HG02588 (cell line): Measurements from ENCODE around the gene SOX8.
"Not testable (repeated sequence)": the region's sequence is repeated elsewhere in the genome, so short reads cannot be mapped to it uniquely, and the experiment has no call there.

Experiments
- ATAC-seq: cut with Tn5 transposase; IDR thresholded peaks from one replicate; pipeline ENCODE4 v1.9.1; 2021; ENCODE audit warnings: mild to moderate bottlenecking, moderate library complexity; ENCODE audit not compliant: unreplicated experiment

Gene SOX8

DNA sequence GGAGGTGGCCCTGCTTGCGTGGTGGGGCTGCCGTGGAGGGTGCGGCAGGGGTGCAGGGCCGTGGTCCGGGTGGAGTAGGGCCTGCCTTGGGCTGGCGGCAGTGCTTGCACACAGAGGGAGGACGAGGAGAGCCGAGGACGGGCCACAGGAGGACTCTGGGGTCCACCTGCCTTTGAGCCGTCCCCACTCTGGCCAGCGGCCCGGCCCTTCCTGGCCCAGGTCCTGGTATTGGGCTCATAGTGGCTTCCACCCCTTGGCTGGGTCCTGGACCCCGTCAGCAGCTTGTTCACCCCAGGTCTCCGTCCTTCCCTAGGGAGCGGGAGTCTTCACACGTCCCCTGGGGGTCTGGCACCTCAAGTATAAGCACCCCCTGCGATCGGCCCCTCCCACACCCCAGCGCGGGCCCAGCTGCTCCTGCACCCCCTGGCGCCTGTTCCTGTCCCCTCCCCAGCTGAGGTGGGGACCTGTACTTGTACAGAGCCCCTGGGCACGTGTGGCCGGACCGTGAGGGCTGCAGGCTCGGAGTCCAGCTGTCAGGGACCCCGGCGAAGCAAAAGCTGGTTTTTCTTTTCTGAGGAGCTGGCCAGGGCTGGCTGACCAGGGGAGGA, 40.1 kb downstream of the SOX8 start:
- ATAC-seq, result no peak

DNA sequence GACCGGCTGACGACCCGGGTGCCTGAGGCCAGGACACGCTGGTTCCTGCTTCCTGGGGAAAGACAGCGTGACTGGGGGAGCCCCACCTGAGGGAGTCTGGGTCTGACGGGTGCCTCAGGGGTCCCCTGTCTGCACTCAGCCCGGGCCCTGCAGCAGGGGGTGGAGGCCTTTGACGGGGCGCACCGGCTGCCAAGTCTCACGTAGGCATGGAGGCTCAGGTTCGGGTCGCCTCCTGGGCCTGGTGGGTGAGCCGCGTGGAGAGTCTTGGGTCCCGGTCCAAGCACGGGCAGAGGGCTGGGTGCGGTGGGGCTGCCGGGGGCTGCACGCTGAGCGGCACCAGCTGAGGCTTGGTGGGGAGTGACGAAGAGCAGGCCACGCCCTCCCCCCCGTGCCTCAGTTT, 40.9 kb downstream of the SOX8 start:
- ATAC-seq, result no peak

DNA sequence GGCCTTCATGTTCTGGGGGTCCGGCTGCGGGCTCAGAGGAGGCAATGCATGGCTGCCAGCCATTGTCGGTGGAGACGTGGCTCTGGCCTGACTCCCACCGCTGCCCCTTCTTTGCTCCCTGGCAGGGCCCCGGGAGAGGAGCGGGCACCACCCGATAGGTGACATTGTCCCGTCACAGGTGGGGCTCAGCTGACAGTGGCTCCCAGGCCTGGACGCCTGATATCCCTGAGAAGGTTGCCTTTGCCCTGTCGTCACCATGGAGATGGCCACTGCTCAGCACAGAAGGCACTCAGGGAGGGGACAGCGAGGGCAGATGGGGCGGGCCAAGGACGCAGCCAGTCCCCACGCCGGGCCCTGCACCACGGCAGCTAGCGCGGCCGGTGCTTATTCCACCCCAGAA, 42.6 kb downstream of the SOX8 start:
- no peak for ATAC-seq

DNA sequence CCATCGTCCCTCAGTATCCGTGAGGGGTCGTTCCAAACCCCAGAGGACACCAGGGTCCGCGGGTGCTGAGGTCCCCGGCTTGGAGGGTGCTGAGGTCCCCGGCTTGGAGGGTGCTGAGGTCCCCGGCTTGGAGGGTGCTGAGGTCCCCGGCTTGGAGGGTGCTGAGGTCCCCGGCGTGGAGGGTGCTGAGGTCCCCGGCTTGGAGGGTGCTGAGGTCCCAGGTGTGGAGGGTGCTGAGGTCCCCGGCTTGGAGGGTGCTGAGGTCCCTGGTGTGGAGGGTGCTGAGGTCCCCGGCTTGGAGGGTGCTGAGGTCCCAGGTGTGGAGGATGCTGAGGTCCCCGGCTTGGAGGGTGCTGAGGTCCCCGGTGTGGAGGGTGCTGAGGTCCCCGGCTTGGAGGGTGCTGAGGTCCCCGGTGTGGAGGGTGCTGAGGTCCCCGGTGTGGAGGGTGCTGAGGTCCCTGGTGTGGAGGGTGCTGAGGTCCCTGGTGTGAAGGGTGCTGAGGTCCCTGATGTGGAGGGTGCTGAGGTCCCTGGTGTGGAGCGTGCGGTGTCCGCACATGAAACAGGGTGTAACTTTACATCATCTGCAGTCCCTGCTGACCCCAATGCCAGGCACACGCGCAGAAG, 43.7 kb downstream of the SOX8 start:
- ATAC-seq, result not testable (repeated sequence)

DNA sequence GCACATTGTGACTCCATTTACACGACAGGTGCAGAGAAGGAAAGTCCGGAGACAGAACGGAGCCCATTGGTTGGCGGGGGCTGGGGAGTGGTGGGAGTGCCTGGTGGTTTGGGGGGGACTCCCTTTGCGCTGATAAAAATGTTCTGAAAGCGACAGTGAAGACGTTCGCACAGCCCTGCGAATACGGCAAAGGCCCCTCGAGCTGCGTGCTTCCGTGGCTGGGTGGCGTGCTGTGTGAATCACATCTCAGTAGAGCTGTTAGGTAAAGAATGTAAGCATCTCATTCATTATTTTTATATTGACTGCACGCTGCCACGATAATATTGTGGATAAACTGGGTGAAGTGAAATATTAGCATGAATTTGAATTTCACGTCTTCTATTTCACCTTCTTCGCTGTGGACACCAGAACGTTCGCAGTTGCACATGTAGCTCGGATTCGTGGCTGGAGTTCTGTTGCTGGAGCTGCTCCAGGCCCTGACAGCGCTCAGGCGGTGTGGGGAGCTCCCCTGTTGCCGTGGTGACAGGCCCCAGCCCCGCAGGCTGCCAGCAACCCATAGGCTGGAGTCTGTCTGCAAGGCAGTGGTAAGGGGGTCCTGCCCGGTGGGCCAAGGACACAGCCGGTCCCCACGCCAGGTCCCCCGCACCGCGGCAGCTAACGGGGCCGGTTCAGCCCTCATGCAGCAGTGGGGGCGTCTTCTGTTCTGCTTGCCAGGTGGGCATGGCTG, 44.6 kb downstream of the SOX8 start:
- ATAC-seq, result no peak

DNA sequence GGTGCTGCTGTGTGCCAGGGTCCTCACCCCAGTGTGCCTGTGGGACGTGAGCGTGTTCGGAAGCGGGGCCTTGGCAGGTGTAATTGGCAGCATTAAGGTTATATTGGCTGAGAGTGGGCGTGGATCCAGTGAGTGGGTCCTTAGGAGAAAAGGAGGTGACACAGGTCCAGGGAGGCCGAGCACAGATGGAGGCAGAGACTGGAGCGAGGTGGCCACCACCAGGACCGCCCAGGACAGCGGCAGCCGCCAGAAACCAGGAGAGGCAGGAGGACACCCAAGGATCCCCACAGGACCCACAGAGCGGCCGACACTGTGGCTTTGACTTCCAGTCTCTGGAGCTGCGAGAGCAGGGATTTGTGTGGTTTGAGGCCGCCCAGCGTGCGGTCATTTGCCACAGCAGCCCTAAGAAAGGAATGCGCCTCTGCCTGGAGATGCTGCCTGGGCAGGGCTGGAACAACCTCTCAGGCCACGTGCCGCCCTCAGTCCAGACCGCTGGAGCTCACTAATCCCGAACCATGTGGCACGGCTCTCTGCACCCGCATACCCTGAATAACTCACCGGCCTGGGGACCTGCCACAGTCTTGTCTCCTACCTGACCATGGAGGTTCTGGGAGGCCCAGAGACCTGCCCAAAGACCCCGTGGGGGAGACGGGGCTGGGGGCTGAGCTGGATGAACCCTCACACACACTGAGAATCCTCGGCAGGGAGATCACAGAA, 45.4 kb downstream of the SOX8 start:
- no peak for ATAC-seq

DNA sequence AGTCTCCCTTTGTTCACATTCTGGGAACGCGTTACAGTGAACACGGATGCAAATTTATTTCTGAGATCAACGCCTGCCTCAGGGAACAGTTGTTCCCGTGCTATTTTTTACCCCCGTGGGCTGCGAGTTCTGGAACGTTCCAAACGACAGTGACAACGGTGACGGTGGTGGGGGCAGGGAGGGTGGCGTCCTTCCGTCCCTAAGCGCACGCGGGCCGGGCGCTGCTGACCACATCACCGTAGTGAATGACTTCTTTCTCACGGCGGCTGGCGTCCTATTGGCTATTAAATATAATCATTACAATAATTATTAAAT, 45.9 kb downstream of the SOX8 start:
- no peak for ATAC-seq

DNA sequence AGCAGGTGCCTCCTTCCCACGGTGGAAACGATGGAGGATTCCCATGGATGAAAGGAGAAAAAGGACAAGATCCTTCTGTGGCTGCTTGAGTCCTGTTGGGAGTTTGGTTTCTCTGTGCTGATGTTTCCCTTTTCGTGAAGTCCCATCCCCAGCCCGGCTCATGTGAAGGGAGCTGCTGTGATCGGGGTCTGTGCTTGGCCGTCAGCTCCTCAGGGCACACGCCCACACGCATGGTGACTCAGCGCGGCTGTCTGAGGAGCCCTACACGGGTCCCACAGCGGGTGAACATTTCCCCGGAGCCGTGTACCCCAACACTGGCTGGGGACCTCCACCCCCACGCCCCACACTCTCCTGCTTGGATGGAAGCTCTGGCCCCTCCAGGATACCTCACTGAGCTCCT, 46.5 kb downstream of the SOX8 start:
- no peak for ATAC-seq

DNA sequence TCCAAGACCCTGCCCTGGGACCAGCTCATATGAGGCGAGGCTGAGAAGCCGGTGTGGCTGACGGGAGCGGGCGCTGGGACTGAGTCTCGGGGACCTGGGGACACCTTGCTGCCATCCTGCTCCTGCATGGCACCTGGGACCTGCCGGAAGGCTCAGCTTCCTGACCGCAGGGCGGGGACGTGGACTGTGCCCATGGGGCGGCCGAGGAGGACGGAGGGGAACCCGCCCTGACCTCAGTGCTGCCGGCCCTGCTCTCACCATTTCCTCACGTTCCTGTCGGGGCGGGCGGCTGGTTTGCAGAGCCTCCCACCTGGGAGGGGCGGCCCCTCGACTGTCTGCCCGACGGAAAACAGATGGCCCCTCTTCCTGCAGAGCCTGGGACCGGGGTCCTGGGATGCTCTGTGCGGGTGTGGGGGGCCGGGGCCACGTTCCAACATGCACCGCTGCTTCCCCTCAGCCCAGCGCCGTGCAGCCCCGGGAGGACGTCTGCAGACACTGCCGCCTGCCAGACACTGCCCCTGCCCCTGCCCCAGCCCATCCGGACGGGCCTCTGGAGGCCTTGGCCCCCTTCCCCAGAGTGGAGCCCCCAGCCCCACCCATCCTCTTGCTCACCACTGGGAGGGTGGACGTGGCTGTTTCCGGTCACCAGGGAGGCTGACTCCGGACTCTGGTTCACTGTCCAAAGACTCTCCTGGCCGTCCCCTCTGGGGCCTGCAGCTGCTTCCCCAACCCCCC, 47.1 kb downstream of the SOX8 start:
- no peak for ATAC-seq

DNA sequence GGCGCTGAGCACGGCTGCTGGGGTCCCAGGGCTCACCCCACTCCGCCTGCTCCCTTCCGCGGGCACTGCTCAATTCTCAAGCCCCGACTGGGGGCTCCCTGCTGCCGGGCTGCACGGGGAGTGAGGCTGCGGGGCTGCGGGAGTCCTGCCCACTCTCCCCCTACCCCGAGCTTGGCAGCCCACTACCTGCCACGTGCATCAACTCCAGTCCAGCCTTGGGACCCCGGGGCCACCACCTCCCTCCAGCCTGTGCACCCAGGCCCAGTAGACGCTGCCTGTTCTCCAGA, 47.6 kb downstream of the SOX8 start:
- ATAC-seq, result no peak

DNA sequence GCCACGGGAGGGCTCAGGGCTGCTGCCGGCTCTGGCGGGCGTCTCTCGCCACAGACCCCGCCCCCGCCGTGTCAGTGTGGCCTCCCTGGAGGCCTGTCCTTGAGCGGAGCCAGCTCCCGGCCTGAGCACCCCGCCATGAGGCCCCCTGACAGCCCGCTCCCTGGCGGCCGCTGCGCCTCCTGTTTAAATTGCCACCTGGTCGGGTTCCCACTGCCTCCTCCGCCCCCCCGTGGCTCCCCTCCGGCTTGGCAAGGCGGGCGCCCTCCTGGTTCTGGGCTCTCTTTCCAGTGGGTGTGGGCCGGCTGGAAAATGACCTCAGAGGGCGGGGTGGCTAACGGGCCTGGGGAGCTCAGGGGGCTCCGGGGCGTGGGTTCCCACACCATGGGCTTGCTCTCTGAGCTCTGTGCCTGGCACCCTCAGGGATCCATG, 48.9 kb downstream of the SOX8 start:
- ATAC-seq, result no peak

DNA sequence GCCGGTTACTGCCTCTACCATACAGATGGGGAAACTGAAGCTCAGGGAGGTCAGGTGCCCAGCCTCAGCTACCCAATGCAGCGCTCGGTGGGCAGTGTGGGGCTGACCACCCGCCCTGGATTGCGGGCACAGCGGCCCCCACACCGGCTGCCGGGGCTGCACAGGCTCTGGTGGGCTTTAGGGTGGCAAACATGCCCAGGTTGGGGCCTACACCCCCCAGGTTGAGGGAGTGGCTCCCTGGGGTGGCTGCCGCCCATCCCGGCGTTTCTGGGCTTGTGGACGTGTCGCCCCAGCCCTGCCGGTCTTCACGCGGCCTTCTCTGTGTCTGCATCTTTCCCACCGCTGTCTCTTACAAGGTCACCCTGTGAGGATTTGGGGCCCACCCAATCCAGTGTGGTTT, 50.1 kb downstream of the SOX8 start:
- no peak for ATAC-seq

DNA sequence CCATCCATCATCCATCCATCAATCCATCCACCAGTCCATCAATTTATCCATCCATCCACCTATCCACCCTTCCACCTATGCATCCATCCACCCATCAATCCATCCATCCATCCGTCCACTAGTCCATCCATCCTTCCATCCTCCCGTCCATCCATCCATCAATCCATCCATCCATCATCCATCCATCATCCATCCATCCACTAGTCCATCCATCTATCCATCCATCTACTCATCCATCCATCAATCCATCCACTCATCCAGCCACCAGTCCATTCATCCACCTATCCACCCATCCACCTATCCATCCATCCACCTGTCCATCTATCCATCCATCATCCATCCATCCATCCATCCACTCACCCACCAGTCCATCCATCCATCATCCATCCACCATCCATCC, 51.0 kb downstream of the SOX8 start:
- ATAC-seq, result no peak

DNA sequence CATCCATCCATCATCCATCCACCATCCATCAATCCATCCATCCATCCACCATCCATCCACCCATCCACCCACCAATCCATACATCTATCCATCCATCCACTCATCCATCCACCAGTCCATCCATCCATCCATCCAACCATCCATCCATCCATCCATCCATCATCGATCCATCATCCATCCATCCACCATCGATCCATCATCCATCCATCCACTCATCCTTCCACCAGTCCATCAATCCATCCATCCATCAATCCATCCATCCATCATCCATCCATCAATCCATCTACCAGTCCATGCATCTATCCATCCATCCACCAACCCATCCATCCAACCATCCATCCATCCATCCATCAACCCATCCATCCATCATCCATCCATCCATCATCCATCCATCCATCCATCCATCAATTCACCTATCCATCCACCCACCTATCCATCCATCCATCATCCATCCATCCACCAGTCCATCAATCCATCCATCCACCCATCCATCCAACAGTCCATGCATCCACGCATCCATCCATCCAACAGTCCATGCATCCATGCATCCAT, 51.6 kb downstream of the SOX8 start:
- ATAC-seq, result no peak

DNA sequence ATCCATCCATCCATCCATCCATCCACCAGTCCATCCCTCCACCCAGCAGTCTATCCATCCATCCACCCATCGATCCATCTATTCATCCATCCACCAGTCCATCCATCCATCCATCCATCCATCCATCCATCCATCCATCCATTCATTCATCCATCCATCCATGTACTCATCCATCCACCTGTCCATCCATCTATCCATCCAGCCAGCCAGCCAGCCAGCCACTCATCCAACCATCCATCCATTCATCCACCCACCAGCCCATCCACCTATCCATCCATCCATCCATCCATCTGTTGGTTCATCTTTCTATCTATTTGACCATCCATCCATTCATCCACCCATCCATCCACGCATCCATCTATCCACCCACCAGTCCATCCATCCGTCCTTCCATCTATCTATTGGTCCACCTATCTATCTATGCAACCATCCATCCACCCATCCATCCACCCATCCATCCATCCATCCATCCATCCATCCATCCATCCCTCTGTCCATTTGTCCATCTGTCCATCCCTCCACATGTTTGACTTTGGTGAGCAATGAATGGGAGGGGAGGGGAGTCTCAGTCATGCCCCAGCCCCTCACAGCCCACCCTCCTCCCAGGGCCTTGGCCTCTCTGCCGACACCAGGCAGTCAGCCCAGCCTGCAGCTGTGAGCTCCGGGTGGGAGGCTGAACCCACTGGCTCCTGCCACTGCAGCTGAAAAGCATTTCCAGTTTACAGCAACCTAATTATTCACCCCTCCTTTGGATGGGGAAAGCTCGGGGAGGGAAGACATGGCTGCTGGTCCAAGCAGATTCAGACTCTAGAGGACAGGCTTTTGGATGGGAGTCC, 52.9 kb downstream of the SOX8 start:
- ATAC-seq, result no peak

DNA sequence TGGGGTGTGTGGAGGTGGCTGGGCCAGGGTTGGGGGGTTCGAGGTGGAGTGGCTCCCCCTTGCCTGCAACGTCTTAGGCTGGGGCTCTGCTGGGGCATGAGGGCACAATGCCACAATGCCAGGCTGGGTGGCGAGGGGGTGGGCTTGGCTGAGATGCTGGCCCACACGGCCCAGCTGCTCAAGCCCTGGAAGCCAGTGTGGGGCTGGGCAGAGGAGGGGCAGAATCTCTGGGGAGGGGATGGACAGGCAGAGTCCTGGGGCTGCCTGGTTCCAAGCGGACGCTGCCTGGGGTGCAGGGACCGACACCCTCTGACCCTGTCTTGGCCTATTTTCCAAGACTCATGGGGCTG, 53.5 kb downstream of the SOX8 start:
- no peak for ATAC-seq

DNA sequence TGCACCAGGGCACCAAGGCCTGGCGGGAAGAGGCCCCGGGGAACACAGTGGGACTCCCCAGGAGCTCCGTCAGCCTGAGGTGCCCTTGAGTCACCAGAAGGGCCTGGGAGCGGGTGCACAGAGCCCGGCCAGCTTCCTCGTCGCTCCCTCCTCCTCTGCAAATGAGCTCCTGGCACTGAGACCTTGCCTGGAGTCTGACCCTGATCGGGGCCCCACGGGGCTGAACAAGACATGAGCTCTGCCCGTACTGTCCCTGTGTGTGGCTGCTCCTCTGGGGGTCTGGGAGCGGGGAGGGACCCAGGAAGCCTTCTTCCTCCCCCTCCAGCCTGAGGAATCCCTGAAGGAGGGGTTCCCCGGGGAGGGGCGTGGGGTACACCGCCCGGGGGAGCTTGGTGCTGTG, 54.6 kb downstream of the SOX8 start:
- no peak for ATAC-seq
